Neuronal stem cell (in vitro differentiated cells): ENCODE results near the gene SCAF4.

Experiments used
- DNase-seq: peaks from one replicate; pipeline ENCODE4 v3.0.0-alpha.2; 2013; ENCODE audit warnings: low spot score
- H2AFZ ChIP-seq: one replicate; pipeline ENCODE4 v1.6.1; 2013; ENCODE audit warnings: mild to moderate bottlenecking, low read length, inconsistent platforms
- H2AK5ac ChIP-seq: 2 replicates; pipeline ENCODE4 v1.6.1; 2013; ENCODE audit warnings: low read depth, mild to moderate bottlenecking, inconsistent platforms, low read length, moderate library complexity, mixed read lengths
- H2BK120ac ChIP-seq: 2 replicates; pipeline ENCODE4 v1.6.1; 2013; ENCODE audit warnings: low read depth, mild to moderate bottlenecking, inconsistent platforms, low read length, moderate library complexity, mixed read lengths
- H2BK12ac ChIP-seq: one replicate; pipeline ENCODE4 v1.6.1; 2013; ENCODE audit warnings: low read length, inconsistent platforms
- H2BK15ac ChIP-seq: 2 replicates; pipeline ENCODE4 v1.6.1; 2013; ENCODE audit warnings: mild to moderate bottlenecking, low read length, inconsistent platforms, mixed read lengths
- H2BK5ac ChIP-seq: one replicate; pipeline ENCODE4 v1.6.1; 2013; ENCODE audit warnings: inconsistent platforms, mild to moderate bottlenecking, low read length, moderate library complexity
- H3K14ac ChIP-seq: one replicate; pipeline ENCODE4 v1.6.1; 2013; ENCODE audit warnings: low read length, inconsistent platforms
- H3K18ac ChIP-seq: 2 replicates; pipeline ENCODE4 v1.6.1; 2013; ENCODE audit warnings: low read length, inconsistent platforms
- H3K23ac ChIP-seq: 2 replicates; pipeline ENCODE4 v1.6.1; 2013; ENCODE audit warnings: low read depth, mild to moderate bottlenecking, mixed read lengths, low read length, inconsistent platforms; ENCODE audit not compliant: poor library complexity
- H3K27ac ChIP-seq: replicated peaks from 3 replicates; pipeline ENCODE4 v1.5.1; 2013; ENCODE audit warnings: low read length, inconsistent platforms
- H3K27me3 ChIP-seq, 3 experiments: 2 replicates each; pipeline ENCODE4 v1.6.1; 2013; ENCODE audit warnings: low read length in 3 of 3, mild to moderate bottlenecking in 2 of 3, inconsistent platforms in 1 of 3, low read depth in 1 of 3, mixed read lengths in 1 of 3, moderate library complexity in 1 of 3; ENCODE audit not compliant: control insufficient read depth in 3 of 3, insufficient read depth in 3 of 3
- H3K36me3 ChIP-seq, 2 donors: replicated peaks in 1 of 2; 2 replicates each; pipeline ENCODE4 v1.6.1; 2013; ENCODE audit warnings: low read length in 2 of 2; ENCODE audit not compliant: control insufficient read depth in 2 of 2, insufficient read depth in 2 of 2
- H3K4ac ChIP-seq: 2 replicates; pipeline ENCODE4 v1.6.1; 2013; ENCODE audit warnings: inconsistent platforms, mild to moderate bottlenecking, low read length, moderate library complexity
- H3K4me1 ChIP-seq, 2 donors: 1 replicate in 1 of 2; 2 replicates in 1 of 2; pipeline ENCODE4 v1.6.1; 2013; ENCODE audit warnings: low read length in 2 of 2, low read depth in 1 of 2; ENCODE audit not compliant: control insufficient read depth in 2 of 2, insufficient read depth in 1 of 2
- H3K4me2 ChIP-seq: one replicate; pipeline ENCODE4 v1.6.1; 2013; ENCODE audit warnings: mild to moderate bottlenecking, low read length, inconsistent platforms; ENCODE audit not compliant: insufficient read depth, poor library complexity, severe bottlenecking
- H3K4me3 ChIP-seq, 2 donors: 2 replicates each; pipeline ENCODE4 v1.5.1; 2013; ENCODE audit warnings: low read length in 2 of 2, mild to moderate bottlenecking in 2 of 2, inconsistent platforms in 1 of 2, moderate library complexity in 1 of 2
- H3K79me1 ChIP-seq: one replicate; pipeline ENCODE4 v1.6.1; 2013; ENCODE audit warnings: low read depth, mild to moderate bottlenecking, inconsistent platforms, low read length, moderate library complexity
- H3K9ac ChIP-seq: one replicate; pipeline ENCODE4 v1.6.1; 2013; ENCODE audit warnings: mild to moderate bottlenecking, low read depth, low read length, inconsistent platforms; ENCODE audit not compliant: poor library complexity
- H3K9me3 ChIP-seq, 2 donors: replicated peaks in 1 of 2; 2 replicates each; pipeline versions ENCODE3 to v1.6.1; 2013; ENCODE audit warnings: low read length in 2 of 2, mild to moderate bottlenecking in 2 of 2, inconsistent platforms in 1 of 2, low read depth in 1 of 2, mixed read lengths in 1 of 2, moderate library complexity in 1 of 2; ENCODE audit not compliant: control insufficient read depth in 2 of 2, insufficient read depth in 1 of 2
- H4K8ac ChIP-seq: one replicate; pipeline ENCODE4 v1.6.1; 2013; ENCODE audit warnings: low read depth, mild to moderate bottlenecking, inconsistent platforms, low read length, moderate library complexity
- H4K91ac ChIP-seq: one replicate; pipeline ENCODE4 v1.6.1; 2013; ENCODE audit warnings: low read length, low read depth, mild to moderate bottlenecking, inconsistent platforms; ENCODE audit not compliant: poor library complexity
- WGBS, 2 donors: extraction: QIAGEN DNeasy Blood & Tissue Kit; methylation state at CpG; one replicate each; pipeline ENCODE4 v1.1.7; 2013; ENCODE audit warnings: missing lambda C conversion rate in 2 of 2, mixed read lengths in 1 of 2; ENCODE audit not compliant: insufficient read length in 2 of 2, insufficient replicate concordance in 1 of 2; ENCODE audit errors: extremely low coverage in 2 of 2; 5-methylcytosine and 5-hydroxymethylcytosine counted together

SCAF4 gene

DNA sequence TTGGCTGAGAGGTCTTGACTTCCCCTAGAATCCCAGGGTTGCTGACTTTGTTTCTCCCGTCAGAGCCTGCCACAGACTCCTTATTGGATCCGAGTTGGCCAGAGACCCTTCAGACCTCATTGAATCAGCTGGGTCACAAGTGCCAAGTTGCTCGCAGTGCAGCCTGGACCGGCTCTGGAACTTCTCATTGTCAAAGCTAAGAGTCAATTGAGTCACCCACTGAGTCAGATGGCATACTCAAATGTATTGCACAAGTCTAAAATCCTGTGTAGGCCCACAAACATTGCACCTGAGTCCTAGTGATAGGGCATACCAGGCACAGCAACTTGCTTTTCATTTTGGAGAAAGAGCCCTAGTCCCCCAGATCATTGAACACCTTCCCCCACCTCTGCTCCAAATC is 20.4 kb upstream of the SCAF4 start:
- Histone ChIP-seq H2AK5ac (no peak overlapping the region), H3K18ac (no peak overlapping the region), H4K8ac (no peak overlapping the region), H3K27me3 (no peaks in the 10 kb centered on the region), H3K9ac (no peak overlapping the region), H3K79me1 (no peaks in the 10 kb centered on the region), H3K4me2 (no peak overlapping the region), H3K4ac (no peak overlapping the region), H4K91ac (no peak overlapping the region), H3K27ac (no peak overlapping the region), H3K9me3 (no peaks in the 10 kb centered on the region), H2BK15ac (no peak overlapping the region), H2BK5ac (no peak overlapping the region), H3K36me3 (no peaks in the 10 kb centered on the region), H3K4me1 (peaks cover 2 to 3% of the 10 kb centered on the region in 2 donors), H3K14ac (no peak overlapping the region), H2AFZ (no peak overlapping the region), H2BK120ac (no peak overlapping the region), H3K23ac (no peak overlapping the region), H2BK12ac (no peak overlapping the region), H3K4me3 (no peak overlapping the region)
- DNase-seq = no peak
- no CpG with 5 or more reads among the region's 4 CpGs for WGBS, 2 donors

DNA sequence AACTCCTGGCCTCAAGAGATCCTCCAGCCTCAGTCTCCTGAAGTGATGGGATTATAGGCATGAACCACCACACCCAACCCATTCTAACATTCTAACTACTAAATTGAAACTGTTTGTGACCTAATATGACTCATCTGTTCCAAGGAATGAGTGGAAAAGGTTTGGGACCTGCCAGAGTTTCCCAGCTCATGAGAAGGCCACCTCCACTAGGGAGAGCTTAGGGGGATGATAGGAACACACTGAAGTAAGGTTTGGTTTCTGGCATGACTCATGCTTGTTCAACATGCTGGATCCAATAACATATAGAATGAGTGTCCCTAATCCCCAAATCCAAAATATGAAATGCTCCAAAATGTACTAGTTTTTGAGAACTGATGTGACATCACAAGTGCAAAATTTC is 18.9 kb upstream of the SCAF4 start:
- H3K4me2 ChIP-seq = no peak overlapping the region
- no peak overlapping the region for H3K14ac ChIP-seq
- peaks cover 0 to 6% of the 10 kb centered on the region in 2 donors for H3K9me3 ChIP-seq
- H3K9ac ChIP-seq = no peak overlapping the region
- no peak overlapping the region for H2BK12ac ChIP-seq
- no peaks in the 10 kb centered on the region for H3K36me3 ChIP-seq
- no peak for DNase-seq
- no peak overlapping the region for H2AK5ac ChIP-seq
- H3K4ac ChIP-seq = no peak overlapping the region
- H4K91ac ChIP-seq = no peak overlapping the region
- H2BK15ac ChIP-seq = no peak overlapping the region
- H3K23ac ChIP-seq = no peak overlapping the region
- H3K4me3 ChIP-seq = no peak overlapping the region
- H3K27me3 ChIP-seq = no peaks in the 10 kb centered on the region
- H4K8ac ChIP-seq = no peak overlapping the region
- no peak overlapping the region for H2BK5ac ChIP-seq
- no peaks in the 10 kb centered on the region for H3K79me1 ChIP-seq
- H3K4me1 ChIP-seq = peaks cover 2 to 3% of the 10 kb centered on the region in 2 donors
- H3K18ac ChIP-seq = no peak overlapping the region
- H3K27ac ChIP-seq = no peak overlapping the region
- no peak overlapping the region for H2AFZ ChIP-seq
- H2BK120ac ChIP-seq = no peak overlapping the region

DNA sequence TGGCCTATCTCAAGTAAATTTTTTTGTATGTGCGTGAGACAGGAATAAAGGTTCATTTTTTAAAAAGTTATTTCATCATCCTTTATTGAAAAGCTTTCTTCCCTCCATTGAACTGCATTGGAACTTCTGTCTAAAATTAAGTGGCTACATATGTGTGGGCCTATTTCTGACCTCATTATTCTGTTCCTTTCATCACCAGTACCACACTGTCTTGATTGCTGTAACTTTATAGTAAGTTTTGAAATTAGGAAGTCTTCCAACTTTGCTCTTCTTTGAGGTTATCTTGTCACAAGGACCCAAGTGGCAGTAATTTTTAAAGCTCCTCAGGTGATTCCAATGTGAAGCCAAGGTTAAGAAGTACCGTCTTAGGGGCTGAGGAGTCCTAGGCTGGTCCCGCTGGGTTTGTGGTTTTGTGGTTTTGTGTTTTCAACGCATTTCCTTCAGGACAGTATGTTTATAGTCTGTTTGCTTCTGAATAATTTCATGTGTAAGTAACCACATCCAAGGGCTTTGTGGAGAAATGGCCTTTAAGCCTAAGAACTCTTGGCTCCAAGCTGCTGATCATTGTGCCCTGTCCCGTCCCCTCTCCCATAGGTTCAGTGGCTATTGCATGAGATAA is 12.4 kb upstream of the SCAF4 start:
- no peak for DNase-seq
- Histone ChIP-seq H3K27ac (no peak overlapping the region), H4K91ac (no peak overlapping the region), H3K23ac (no peak overlapping the region), H3K14ac (no peak overlapping the region), H2BK15ac (no peak overlapping the region), H3K36me3 (peaks cover 0 to 2% of the 10 kb centered on the region in 2 donors), H2AK5ac (no peak overlapping the region), H3K9ac (no peak overlapping the region), H3K79me1 (no peaks in the 10 kb centered on the region), H2BK120ac (no peak overlapping the region), H3K4me1 (no peaks in the 10 kb centered on the region), H3K9me3 (peaks cover 2 to 24% of the 10 kb centered on the region in 2 donors), H2AFZ (no peak overlapping the region), H3K4me3 (no peak overlapping the region), H4K8ac (no peak overlapping the region), H3K4ac (no peak overlapping the region), H3K27me3 (no peaks in the 10 kb centered on the region), H2BK5ac (no peak overlapping the region), H3K4me2 (no peak overlapping the region), H3K18ac (no peak overlapping the region), H2BK12ac (no peak overlapping the region)
- WGBS, 2 donors = no CpG with 5 or more reads among the region's 5 CpGs

DNA sequence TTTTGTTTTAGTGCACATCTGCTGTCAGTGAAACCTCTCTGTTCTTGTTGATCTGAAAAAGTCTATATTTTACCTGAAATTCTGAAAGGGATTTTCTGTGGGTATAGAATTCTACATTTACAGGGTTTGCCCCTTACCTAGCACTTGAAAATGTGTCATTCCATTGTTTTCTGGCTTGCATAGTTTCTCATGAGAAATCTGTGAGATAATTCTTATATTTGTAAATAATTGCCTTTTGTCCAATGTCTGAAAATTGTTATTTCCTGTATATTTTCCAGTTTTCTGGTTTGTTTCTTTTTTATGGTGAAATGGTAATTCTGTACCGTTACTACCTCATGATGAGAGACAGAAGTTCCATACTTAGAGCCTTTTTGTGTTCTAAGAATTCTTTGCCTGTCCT is 11.8 kb upstream of the SCAF4 start:
- DNase-seq = no peak
- Histone ChIP-seq H2AFZ (no peak overlapping the region), H2BK5ac (no peak overlapping the region), H3K18ac (no peak overlapping the region), H3K4me1 (no peaks in the 10 kb centered on the region), H4K91ac (no peak overlapping the region), H3K4ac (no peak overlapping the region), H3K14ac (no peak overlapping the region), H3K36me3 (peaks cover 0 to 2% of the 10 kb centered on the region in 2 donors), H2BK120ac (no peak overlapping the region), H2AK5ac (no peak overlapping the region), H4K8ac (no peak overlapping the region), H2BK15ac (no peak overlapping the region), H3K23ac (no peak overlapping the region), H3K9ac (no peak overlapping the region), H3K9me3 (peaks cover 2 to 24% of the 10 kb centered on the region in 2 donors), H3K27me3 (no peaks in the 10 kb centered on the region), H3K4me2 (no peak overlapping the region), H3K4me3 (no peak overlapping the region), H2BK12ac (no peak overlapping the region), H3K27ac (no peak overlapping the region), H3K79me1 (no peaks in the 10 kb centered on the region)
- WGBS, 2 donors = no CpG with 5 or more reads among the region's 1 CpG
